Lower leg skin (tissue), 3 donors: Measurements from ENCODE around the gene SLC6A18.

Source experiments
- POLR2A ChIP-seq, 2 donors: fragments of 450-650 bp; IDR thresholded peaks; one replicate each; pipeline ENCODE4 v1.6.1; 2016 to 2017; ENCODE audit warnings: antibody characterized with exemption in 2 of 2, mild to moderate bottlenecking in 1 of 2, moderate library complexity in 1 of 2
- TF ChIP-seq, protein P1 (sequence below), 3 donors: fragments of 450-650 bp; IDR thresholded peaks; one replicate each; pipeline ENCODE4 v1.5.1; 2016; ENCODE audit warnings: antibody characterized with exemption in 3 of 3, mild to moderate bottlenecking in 3 of 3, moderate library complexity in 2 of 3

DNA sequence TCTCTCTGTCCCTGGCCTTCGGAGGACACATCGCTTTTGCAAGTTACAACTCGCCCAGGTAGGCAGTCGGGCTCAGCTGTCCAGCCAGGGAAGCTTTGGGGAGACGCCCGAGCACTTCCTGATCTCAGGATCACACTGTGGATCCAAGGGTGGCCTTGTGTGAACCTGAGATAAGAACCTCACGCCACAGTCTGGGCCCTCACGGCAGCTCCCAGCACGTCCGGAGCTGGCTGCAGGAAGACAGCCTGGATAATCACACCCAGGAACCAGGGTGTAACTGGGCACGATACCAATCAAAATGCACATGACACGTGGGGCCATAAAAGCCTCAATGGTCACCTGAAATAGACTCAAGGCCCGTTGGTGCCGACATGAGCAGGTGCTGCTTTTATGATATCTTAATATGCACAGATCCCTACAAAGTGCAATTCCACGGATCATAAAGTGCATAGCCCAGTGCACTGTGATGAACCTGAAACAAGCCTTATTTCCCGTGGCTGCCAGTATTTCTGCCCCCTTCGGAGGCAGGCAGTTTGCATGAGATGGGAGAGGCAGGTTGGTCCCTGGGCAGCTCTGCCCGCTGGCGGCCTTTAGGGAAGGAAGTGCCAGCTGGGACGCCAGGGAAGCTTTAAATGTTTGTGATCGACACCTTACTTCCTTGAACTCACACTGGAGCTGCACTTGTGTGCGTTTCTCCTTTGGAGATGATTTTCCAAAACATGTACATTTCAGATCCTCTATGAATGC, 14.5 kb downstream of the SLC6A18 start:
- TF ChIP-seq, protein P1, sequence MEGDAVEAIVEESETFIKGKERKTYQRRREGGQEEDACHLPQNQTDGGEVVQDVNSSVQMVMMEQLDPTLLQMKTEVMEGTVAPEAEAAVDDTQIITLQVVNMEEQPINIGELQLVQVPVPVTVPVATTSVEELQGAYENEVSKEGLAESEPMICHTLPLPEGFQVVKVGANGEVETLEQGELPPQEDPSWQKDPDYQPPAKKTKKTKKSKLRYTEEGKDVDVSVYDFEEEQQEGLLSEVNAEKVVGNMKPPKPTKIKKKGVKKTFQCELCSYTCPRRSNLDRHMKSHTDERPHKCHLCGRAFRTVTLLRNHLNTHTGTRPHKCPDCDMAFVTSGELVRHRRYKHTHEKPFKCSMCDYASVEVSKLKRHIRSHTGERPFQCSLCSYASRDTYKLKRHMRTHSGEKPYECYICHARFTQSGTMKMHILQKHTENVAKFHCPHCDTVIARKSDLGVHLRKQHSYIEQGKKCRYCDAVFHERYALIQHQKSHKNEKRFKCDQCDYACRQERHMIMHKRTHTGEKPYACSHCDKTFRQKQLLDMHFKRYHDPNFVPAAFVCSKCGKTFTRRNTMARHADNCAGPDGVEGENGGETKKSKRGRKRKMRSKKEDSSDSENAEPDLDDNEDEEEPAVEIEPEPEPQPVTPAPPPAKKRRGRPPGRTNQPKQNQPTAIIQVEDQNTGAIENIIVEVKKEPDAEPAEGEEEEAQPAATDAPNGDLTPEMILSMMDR (IDR thresholded peaks at IDR 0.05), result no peak
- TF ChIP-seq POLR2A (IDR thresholded peaks at IDR 0.05), result no peak
